IMR-90 (cell line): ENCODE measurements around the gene ALLC. TPM values are rescaled to one million over a fixed set of nuclear protein-coding genes. Genes with fewer than 3 reads are reported as not detected.

ENCODE experiments used
- ATAC-seq: fragments of 200-7000 bp; cut with Tn5 transposase; 2 replicates; pipeline ENCODE4 v1.9.1; 2020; ENCODE audit warnings: low read depth, mild to moderate bottlenecking, moderate library complexity
- BruUV-seq: library from RNA; stranded (reverse); fragments of 400-500 nt; replicated peaks from 2 replicates; lab custom pipeline; 2021; lab: Mats Ljungman, UMichigan
- CTCF ChIA-PET: fragments of 300-600 bp; formaldehyde crosslinking; extraction: SDS; loops from one replicate; lab custom pipeline; 2021; ENCODE audit warnings: antibody characterized with exemption; lab: Yijun Ruan, JAX
- POLR2A ChIA-PET: fragments of 300-600 bp; sonication (Branson Sonifier 250); formaldehyde crosslinking; loops from one replicate; lab custom pipeline; 2022; ENCODE audit warnings: antibody characterized with exemption; ENCODE audit not compliant: unreplicated experiment; lab: Charles Lee
- DNase-seq: peaks from one replicate; pipeline ENCODE4 v3.0.0; 2013
- H2AFZ ChIP-seq: replicated peaks from 2 replicates; pipeline ENCODE3; 2013; ENCODE audit warnings: low read length, mild to moderate bottlenecking; ENCODE audit not compliant: poor library complexity
- H2AK5ac ChIP-seq: 2 replicates; pipeline ENCODE4 v1.6.1; 2013; ENCODE audit warnings: low read depth, low read length, inconsistent platforms
- H2AK9ac ChIP-seq: replicated peaks from 2 replicates; pipeline ENCODE3; 2013; ENCODE audit warnings: mild to moderate bottlenecking, low read depth, low read length, moderate library complexity; ENCODE audit not compliant: poor library complexity
- H2BK120ac ChIP-seq: 2 replicates; pipeline ENCODE4 v1.6.1; 2013; ENCODE audit warnings: low read depth, low read length, inconsistent platforms
- H2BK15ac ChIP-seq: 3 replicates; pipeline ENCODE4 v1.6.1; 2013; ENCODE audit warnings: low read depth, low read length, inconsistent platforms
- H2BK20ac ChIP-seq: 2 replicates; pipeline ENCODE4 v1.6.1; 2013; ENCODE audit warnings: low read depth, mild to moderate bottlenecking, inconsistent platforms, low read length, moderate library complexity
- H2BK5ac ChIP-seq: 2 replicates; pipeline ENCODE4 v1.6.1; 2013; ENCODE audit warnings: mild to moderate bottlenecking, low read depth, low read length, inconsistent platforms; ENCODE audit not compliant: poor library complexity, severe bottlenecking
- H3K14ac ChIP-seq: replicated peaks from 2 replicates; pipeline ENCODE4 v1.6.1; 2013; ENCODE audit warnings: low read depth, low read length, inconsistent platforms
- H3K18ac ChIP-seq: 2 replicates; pipeline ENCODE4 v1.6.1; 2013; ENCODE audit warnings: low read depth, low read length, control low read depth
- H3K23ac ChIP-seq: 2 replicates; pipeline ENCODE4 v1.6.1; 2013; ENCODE audit warnings: low read depth, low read length, inconsistent platforms
- H3K27ac ChIP-seq: 2 replicates; pipeline ENCODE4 v1.5.1; 2013; ENCODE audit warnings: mild to moderate bottlenecking, control low read depth, low read length; ENCODE audit not compliant: insufficient read depth
- H3K27me3 ChIP-seq: 2 replicates; pipeline ENCODE4 v1.6.1; 2013; ENCODE audit warnings: low read length; ENCODE audit not compliant: control insufficient read depth, insufficient read depth
- H3K36me3 ChIP-seq: 2 replicates; pipeline ENCODE4 v1.6.1; 2013; ENCODE audit warnings: low read length, mixed read lengths; ENCODE audit not compliant: control insufficient read depth, insufficient read depth
- H3K4ac ChIP-seq: 2 replicates; pipeline ENCODE4 v1.6.1; 2013; ENCODE audit warnings: low read depth, low read length, inconsistent platforms
- H3K4me1 ChIP-seq: 2 replicates; pipeline ENCODE4 v1.6.1; 2013; ENCODE audit warnings: low read length, mixed read lengths; ENCODE audit not compliant: control insufficient read depth, insufficient read depth
- H3K4me2 ChIP-seq: 2 replicates; pipeline ENCODE4 v1.6.1; 2013; ENCODE audit warnings: low read depth, mild to moderate bottlenecking, control low read depth, low read length, moderate library complexity
- H3K4me3 ChIP-seq: 2 replicates; pipeline ENCODE4 v1.5.1; 2013; ENCODE audit warnings: low read depth, mild to moderate bottlenecking, control low read depth, low read length, moderate library complexity; ENCODE audit not compliant: insufficient read depth
- H3K56ac ChIP-seq: 2 replicates; pipeline ENCODE4 v1.6.1; 2013; ENCODE audit warnings: low read length, inconsistent platforms; ENCODE audit not compliant: insufficient read depth; ENCODE audit errors: extremely low read depth
- H3K79me1 ChIP-seq, 2 experiments: 2 replicates each; pipeline ENCODE4 v1.6.1; 2013; ENCODE audit warnings: low read length in 2 of 2, inconsistent platforms in 1 of 2, low read depth in 1 of 2
- H3K9ac ChIP-seq: 2 replicates; pipeline ENCODE4 v1.6.1; 2013; ENCODE audit warnings: low read depth, low read length, control low read depth
- H3K9me1 ChIP-seq: 2 replicates; pipeline ENCODE4 v1.6.1; 2013; ENCODE audit warnings: low read length, inconsistent platforms; ENCODE audit not compliant: insufficient read depth
- H3K9me3 ChIP-seq: 2 replicates; pipeline ENCODE4 v1.6.1; 2013; ENCODE audit warnings: low read length; ENCODE audit not compliant: control insufficient read depth, insufficient read depth
- H4K20me1 ChIP-seq: 2 replicates; pipeline ENCODE4 v1.6.1; 2013; ENCODE audit warnings: low read length, inconsistent platforms; ENCODE audit not compliant: insufficient read depth
- H4K5ac ChIP-seq: 2 replicates; pipeline ENCODE4 v1.6.1; 2013; ENCODE audit warnings: mild to moderate bottlenecking, low read depth, low read length, control low read depth
- H4K8ac ChIP-seq, 2 experiments: 2 replicates each; pipeline ENCODE4 v1.6.1; 2013; ENCODE audit warnings: low read depth in 2 of 2, low read length in 2 of 2, control low read depth in 1 of 2, inconsistent platforms in 1 of 2
- H4K91ac ChIP-seq: 2 replicates; pipeline ENCODE4 v1.6.1; 2013; ENCODE audit warnings: low read depth, low read length, inconsistent platforms; ENCODE audit not compliant: insufficient read depth
- CEBPB ChIP-seq: IDR thresholded peaks from 2 replicates; pipeline ENCODE4 v1.6.1; 2012; ENCODE audit warnings: low read depth, low read length, improper control_type of control experiment
- ELK1 ChIP-seq: fragments of 150-350 bp; IDR thresholded peaks from 2 replicates; pipeline ENCODE4 v1.6.1; 2016; ENCODE audit warnings: low read depth, mild to moderate bottlenecking, low read length, moderate library complexity, borderline replicate concordance
- USF2 ChIP-seq: fragments of 150-350 bp; IDR thresholded peaks from 2 replicates; pipeline ENCODE4 v1.6.1; 2017; ENCODE audit warnings: mild to moderate bottlenecking, antibody characterized with exemption, low read length, low read depth
- WGBS, 2 experiments: methylation state at CpG; one replicate each; pipeline versions ENCODE4 v1.1.5 to v1.1.7; 2013; ENCODE audit warnings: missing lambda C conversion rate in 2 of 2; ENCODE audit not compliant: insufficient read length in 1 of 2; ENCODE audit errors: extremely low coverage in 2 of 2; 5-methylcytosine and 5-hydroxymethylcytosine counted together
- dilution Hi-C: fragments of 300-500 bp; cut with HindIII; formaldehyde crosslinking; loops from one replicate; pipeline ENCODE4 v1.14.3; 2018; ENCODE audit warnings: low sequenced_read_pairs; ENCODE audit not compliant: unreplicated experiment
- in situ Hi-C: fragments of 300-500 bp; cut with MboI; formaldehyde crosslinking; loops from 3 replicates; pipeline ENCODE4 v1.14.3; 2019; ENCODE audit warnings: low sequenced_read_pairs, inconsistent platforms, mixed read lengths
- intact Hi-C: fragments of 100-400 bp; cut with micrococcal nuclease; formaldehyde crosslinking; loops from 2 replicates; pipeline ENCODE4 v1.10.0; 2022
- polyA plus RNA-seq, 3 experiments: library from polyadenylated mRNA; depleted of rRNA; stranded (reverse); fragments of >200 nt; gene quantifications; 2 replicates each; pipeline ENCODE4 v1.2.3, GENCODE V29; 2012; ENCODE audit warnings: low replicate concordance in 1 of 3
- total RNA-seq: library from RNA; depleted of rRNA; stranded (reverse); fragments of >200 nt; gene quantifications from 2 replicates; pipeline ENCODE4 v1.2.3, GENCODE V29; 2012

The ALLC gene
- total and polyA plus RNA-seq, 2 of the 4 experiments (the other 2 are of a cell fraction): not detected

DNA sequence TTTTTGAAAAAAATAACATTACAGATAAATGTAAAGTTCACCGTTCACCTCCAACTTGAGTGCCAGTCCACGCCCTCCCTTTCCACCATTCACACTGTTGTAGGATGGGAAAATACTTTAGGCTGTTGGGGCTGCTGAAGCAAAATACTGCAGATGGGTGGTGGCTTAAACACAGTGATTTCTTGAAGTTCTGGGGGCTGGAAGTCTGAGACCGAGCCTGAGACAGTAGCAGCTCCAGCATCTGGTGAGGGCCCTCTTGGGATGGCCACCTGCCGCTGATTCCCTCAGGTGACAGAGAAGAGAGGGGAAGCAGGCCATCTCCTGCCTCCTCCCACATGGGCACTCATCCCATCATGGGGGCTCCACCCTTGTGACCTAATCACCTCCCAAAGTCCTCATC is 17.7 kb downstream of the ALLC start:
- WGBS, 2 experiments: 50% methylated on average over 1 of the region's 4 CpGs; no CpG with 5 or more reads in 1 of the 2 experiments
- intact Hi-C loops: no loop called here

More for the DNA sequence above, 17.7 kb downstream of the ALLC start:
- Histone ChIP-seq H4K5ac (no peak overlapping the region), H3K79me1 (no peaks in the 10 kb centered on the region), H4K20me1 (no peaks in the 10 kb centered on the region), H2BK15ac (no peak overlapping the region), H2AK5ac (no peak overlapping the region), H4K8ac (no peak overlapping the region), H2AFZ (no peak overlapping the region), H3K18ac (no peak overlapping the region), H3K4me1 (no peaks in the 10 kb centered on the region), H2BK20ac (no peak overlapping the region), H3K4me2 (no peak overlapping the region), H3K14ac (no peak overlapping the region), H2BK5ac (no peak overlapping the region), H3K36me3 (no peaks in the 10 kb centered on the region), H2AK9ac (no peak overlapping the region), H3K4ac (no peak overlapping the region), H3K27me3 (peaks cover 8% of the 10 kb centered on the region), H3K9me3 (no peaks in the 10 kb centered on the region), H3K9ac (no peak overlapping the region), H3K23ac (no peak overlapping the region), H3K9me1 (no peaks in the 10 kb centered on the region), H2BK120ac (no peak overlapping the region), H4K91ac (no peak overlapping the region), H3K4me3 (no peak overlapping the region), H3K56ac (no peak overlapping the region), H3K27ac (no peak overlapping the region)
- TF ChIP-seq CEBPB (no peak), USF2 (no peak), ELK1 (no peak)
- dilution Hi-C loops (no loop called here), in situ Hi-C loops (no loop called here)
- ChIA-PET POLR2A (no interaction called here), CTCF (no interaction called here)
- DNase-seq (no peak), ATAC-seq (no peak)
- BruUV-seq: no TSS peak
